ENCODE data around the gene TENT4A. TPM values are rescaled to one million over a fixed set of nuclear protein-coding genes. Genes with fewer than 3 reads are reported as not detected.

TENT4A gene
- total RNA-seq, 1 donor from 2014 or later, result 39.4 TPM

GRCh38 chr5:6703806-6704205, 9.4 kb upstream of the TENT4A start:
- Mint-ChIP-seq H3K4me3 (ENCODE audit: low read depth) (no peak overlapping the region), H3K4me1 (ENCODE audit: low read depth) (peaks cover 16% of the 10 kb centered on the region), H3K27me3 (ENCODE audit: low read depth) (peaks cover 14% of the 10 kb centered on the region), H3K36me3 (ENCODE audit: low read depth) (no peaks in the 10 kb centered on the region), H3K27ac (no peak overlapping the region), H3K9me3 (no peaks in the 10 kb centered on the region)
- no peak for DNase-seq (ENCODE audit: low spot score)
- intact Hi-C loops (cut with micrococcal nuclease), result no loop called here

GRCh38 chr5:6704361-6704851, 8.8 kb upstream of the TENT4A start:
- H3K27me3 Mint-ChIP-seq (ENCODE audit: low read depth), result peaks cover 9% of the 10 kb centered on the region
- DNase-seq (ENCODE audit: low spot score), result no peak
- no peaks in the 10 kb centered on the region for H3K36me3 Mint-ChIP-seq (ENCODE audit: low read depth)
- peaks cover 17% of the 10 kb centered on the region for H3K4me1 Mint-ChIP-seq (ENCODE audit: low read depth)
- no peaks in the 10 kb centered on the region for H3K9me3 Mint-ChIP-seq
- no peak overlapping the region for H3K27ac Mint-ChIP-seq
- no peak overlapping the region for H3K4me3 Mint-ChIP-seq (ENCODE audit: low read depth)
- intact Hi-C loops (cut with micrococcal nuclease), result no loop called here

GRCh38 chr5:6705088-6705487, 8.1 kb upstream of the TENT4A start:
- Mint-ChIP-seq H3K27me3 (ENCODE audit: low read depth) (peaks cover 6% of the 10 kb centered on the region), H3K27ac (no peak overlapping the region), H3K4me3 (ENCODE audit: low read depth) (no peak overlapping the region), H3K9me3 (no peaks in the 10 kb centered on the region), H3K36me3 (ENCODE audit: low read depth) (no peaks in the 10 kb centered on the region), H3K4me1 (ENCODE audit: low read depth) (peaks cover 17% of the 10 kb centered on the region)
- intact Hi-C loops (cut with micrococcal nuclease), result no loop called here
- DNase-seq (ENCODE audit: low spot score), result no peak

- Mint-ChIP-seq H3K4me1 (ENCODE audit: low read depth) (peaks cover 17% of the 10 kb centered on the region), H3K36me3 (ENCODE audit: low read depth) (no peaks in the 10 kb centered on the region), H3K4me3 (ENCODE audit: low read depth) (no peak overlapping the region), H3K27me3 (ENCODE audit: low read depth) (no peaks in the 10 kb centered on the region), H3K9me3 (no peaks in the 10 kb centered on the region), H3K27ac (no peak overlapping the region)
- intact Hi-C loops (cut with micrococcal nuclease), result no loop called here
- no peak for DNase-seq (ENCODE audit: low spot score)
Measured at GRCh38 chr5:6705959-6706358, 7.3 kb upstream of the TENT4A start.

GRCh38 chr5:6707852-6708251, 5.4 kb upstream of the TENT4A start:
- DNase-seq (ENCODE audit: low spot score), result no peak
- peaks cover 23% of the 10 kb centered on the region for H3K4me1 Mint-ChIP-seq (ENCODE audit: low read depth)
- H3K9me3 Mint-ChIP-seq, result no peaks in the 10 kb centered on the region
- H3K36me3 Mint-ChIP-seq (ENCODE audit: low read depth), result no peaks in the 10 kb centered on the region
- intact Hi-C loops (cut with micrococcal nuclease), result no loop called here
- H3K4me3 Mint-ChIP-seq (ENCODE audit: low read depth), result no peak overlapping the region
- H3K27me3 Mint-ChIP-seq (ENCODE audit: low read depth), result no peaks in the 10 kb centered on the region
- no peak overlapping the region for H3K27ac Mint-ChIP-seq

DNA sequence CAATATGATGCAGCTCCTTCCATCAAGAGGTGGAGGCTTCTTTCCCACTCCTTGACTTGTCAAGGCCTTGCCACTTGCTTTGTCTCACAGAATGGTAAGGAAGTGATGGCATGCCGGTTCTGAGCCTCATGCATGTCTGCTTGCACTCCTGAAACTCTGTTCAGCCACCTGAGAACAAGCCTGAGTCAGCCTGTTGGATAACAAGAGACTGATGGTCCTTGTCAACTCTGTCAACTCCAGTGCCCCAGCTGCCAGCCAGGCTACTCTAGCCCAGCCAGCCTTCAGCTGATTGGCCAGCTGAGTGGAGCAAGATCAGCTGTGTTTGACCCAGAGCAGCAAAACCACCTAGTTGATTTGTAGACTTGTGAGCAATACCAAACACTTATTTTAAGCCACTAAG, 4.4 kb upstream of the TENT4A start:
- intact Hi-C loops (cut with micrococcal nuclease), result no loop called here
- H3K4me3 Mint-ChIP-seq (ENCODE audit: low read depth), result no peak overlapping the region
- H3K27me3 Mint-ChIP-seq (ENCODE audit: low read depth), result no peaks in the 10 kb centered on the region
- peaks cover 23% of the 10 kb centered on the region for H3K4me1 Mint-ChIP-seq (ENCODE audit: low read depth)
- no peaks in the 10 kb centered on the region for H3K36me3 Mint-ChIP-seq (ENCODE audit: low read depth)
- H3K9me3 Mint-ChIP-seq, result no peaks in the 10 kb centered on the region
- no peak overlapping the region for H3K27ac Mint-ChIP-seq
- DNase-seq (ENCODE audit: low spot score), result no peak

DNA sequence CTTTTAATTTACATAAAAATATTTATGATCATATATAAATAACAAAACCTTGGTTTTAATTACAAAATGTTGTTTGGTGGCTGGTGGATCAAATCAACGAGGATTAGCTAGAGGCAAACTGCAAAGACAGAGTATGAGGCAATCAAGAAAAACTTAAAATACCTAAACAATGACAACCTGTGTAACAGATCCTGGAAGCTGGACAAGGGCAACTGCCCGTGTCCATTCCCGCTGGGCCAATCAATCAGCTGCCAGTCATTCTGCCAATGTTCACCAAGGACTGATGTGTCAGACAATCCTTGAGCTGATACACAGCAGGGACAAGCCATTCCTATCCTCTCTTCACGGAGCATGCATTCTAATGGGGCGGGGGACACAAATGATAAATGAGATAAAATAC, 3.2 kb upstream of the TENT4A start:
- Mint-ChIP-seq H3K4me1 (ENCODE audit: low read depth) (peaks cover 18% of the 10 kb centered on the region), H3K36me3 (ENCODE audit: low read depth) (peaks cover 3% of the 10 kb centered on the region), H3K27ac (no peak overlapping the region), H3K4me3 (ENCODE audit: low read depth) (no peak overlapping the region), H3K27me3 (ENCODE audit: low read depth) (no peaks in the 10 kb centered on the region), H3K9me3 (no peaks in the 10 kb centered on the region)
- intact Hi-C loops (cut with micrococcal nuclease), result no loop called here
- no peak for DNase-seq (ENCODE audit: low spot score)

DNA sequence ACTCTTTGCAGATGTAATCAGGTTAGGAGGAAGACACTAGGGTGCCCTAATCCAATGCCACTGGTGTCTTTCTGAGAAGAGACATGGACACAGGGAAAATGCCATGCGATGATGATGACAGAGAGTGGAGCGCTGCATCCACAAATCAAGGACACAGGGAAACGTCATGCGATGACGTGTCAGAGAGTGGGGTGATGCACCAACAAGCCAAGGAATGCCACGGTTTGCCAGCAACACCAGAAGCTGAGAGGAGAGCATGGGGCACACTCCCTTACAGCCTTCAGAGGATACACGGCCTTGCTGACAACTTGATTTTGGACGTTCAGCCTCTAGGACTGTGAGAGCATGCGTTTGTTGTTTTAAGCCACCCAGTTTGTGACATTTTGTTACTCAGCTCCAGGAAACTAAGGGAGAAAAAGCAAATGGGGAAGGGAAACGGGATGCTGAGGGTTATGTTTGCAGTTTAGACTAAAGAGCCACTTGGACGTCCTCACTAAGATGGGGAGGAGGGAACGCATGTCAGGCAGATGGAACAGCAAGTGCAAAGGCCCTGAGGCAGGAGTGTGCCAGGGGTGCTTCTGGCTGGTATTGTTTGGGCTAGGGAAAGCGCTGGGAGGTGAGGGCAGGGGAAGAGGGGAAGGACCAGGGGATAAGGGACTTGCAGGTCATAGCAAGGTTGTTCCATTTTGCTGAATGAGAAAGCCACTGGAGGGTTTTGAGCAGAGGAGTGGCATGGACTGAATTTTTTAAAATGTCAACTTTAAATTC, 2.5 kb upstream of the TENT4A start:
- H3K9me3 Mint-ChIP-seq, result no peaks in the 10 kb centered on the region
- H3K27me3 Mint-ChIP-seq (ENCODE audit: low read depth), result no peaks in the 10 kb centered on the region
- H3K27ac Mint-ChIP-seq, result no peak overlapping the region
- peaks cover 7% of the 10 kb centered on the region for H3K36me3 Mint-ChIP-seq (ENCODE audit: low read depth)
- H3K4me3 Mint-ChIP-seq (ENCODE audit: low read depth), result peak overlapping the region; percentile 13
- DNase-seq (ENCODE audit: low spot score), result no peak
- peaks cover 20% of the 10 kb centered on the region for H3K4me1 Mint-ChIP-seq (ENCODE audit: low read depth)
- intact Hi-C loops (cut with micrococcal nuclease), result no loop called here

- Mint-ChIP-seq H3K36me3 (ENCODE audit: low read depth) (peaks cover 15% of the 10 kb centered on the region), H3K9me3 (no peaks in the 10 kb centered on the region), H3K27ac (peak overlapping the region; percentile 93), H3K27me3 (ENCODE audit: low read depth) (no peaks in the 10 kb centered on the region), H3K4me3 (ENCODE audit: low read depth) (peak overlapping the region; percentile 86), H3K4me1 (ENCODE audit: low read depth) (peaks cover 22% of the 10 kb centered on the region)
- no peak for DNase-seq (ENCODE audit: low spot score)
- intact Hi-C loops (cut with micrococcal nuclease), result loop anchor here (2.0 kb wide), 3 partner anchors 25 to 333 kb away; partner anchors contain the start of gene MED10
Measured at GRCh38 chr5:6711409-6712141, 1.7 kb upstream of the TENT4A start.

DNA sequence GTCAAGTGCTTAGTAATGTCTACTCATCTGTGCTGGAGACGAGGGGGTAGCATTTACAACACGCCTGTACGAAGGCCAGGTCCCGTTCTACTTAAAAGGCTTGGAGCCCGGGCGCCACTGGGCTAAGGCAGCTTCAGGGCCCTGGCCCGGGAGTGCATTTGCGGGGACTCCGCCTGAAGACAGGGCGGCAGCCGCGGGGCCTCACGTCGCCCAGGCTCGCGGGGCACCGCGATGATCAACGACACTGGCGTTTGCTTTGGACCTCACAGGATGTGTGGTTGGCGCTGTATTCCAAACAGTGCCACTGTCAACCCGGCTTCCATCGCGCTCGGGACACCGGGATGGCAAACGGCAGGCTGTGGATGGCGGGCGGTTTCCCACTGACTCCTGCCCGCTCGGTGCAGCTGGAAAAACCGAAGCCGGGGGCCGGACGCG, 1.1 kb upstream of the TENT4A start:
- H3K4me1 Mint-ChIP-seq (ENCODE audit: low read depth), result peaks cover 27% of the 10 kb centered on the region
- no peaks in the 10 kb centered on the region for H3K27me3 Mint-ChIP-seq (ENCODE audit: low read depth)
- DNase-seq (ENCODE audit: low spot score), result peak; percentile 46
- H3K4me3 Mint-ChIP-seq (ENCODE audit: low read depth), result peak overlapping the region; percentile 86
- peak overlapping the region; percentile 93 for H3K27ac Mint-ChIP-seq
- intact Hi-C loops (cut with micrococcal nuclease), result loop anchor here (2.0 kb wide), 3 partner anchors 25 to 333 kb away; partner anchors contain the start of gene MED10
- H3K36me3 Mint-ChIP-seq (ENCODE audit: low read depth), result peaks cover 20% of the 10 kb centered on the region
- no peaks in the 10 kb centered on the region for H3K9me3 Mint-ChIP-seq

DNA sequence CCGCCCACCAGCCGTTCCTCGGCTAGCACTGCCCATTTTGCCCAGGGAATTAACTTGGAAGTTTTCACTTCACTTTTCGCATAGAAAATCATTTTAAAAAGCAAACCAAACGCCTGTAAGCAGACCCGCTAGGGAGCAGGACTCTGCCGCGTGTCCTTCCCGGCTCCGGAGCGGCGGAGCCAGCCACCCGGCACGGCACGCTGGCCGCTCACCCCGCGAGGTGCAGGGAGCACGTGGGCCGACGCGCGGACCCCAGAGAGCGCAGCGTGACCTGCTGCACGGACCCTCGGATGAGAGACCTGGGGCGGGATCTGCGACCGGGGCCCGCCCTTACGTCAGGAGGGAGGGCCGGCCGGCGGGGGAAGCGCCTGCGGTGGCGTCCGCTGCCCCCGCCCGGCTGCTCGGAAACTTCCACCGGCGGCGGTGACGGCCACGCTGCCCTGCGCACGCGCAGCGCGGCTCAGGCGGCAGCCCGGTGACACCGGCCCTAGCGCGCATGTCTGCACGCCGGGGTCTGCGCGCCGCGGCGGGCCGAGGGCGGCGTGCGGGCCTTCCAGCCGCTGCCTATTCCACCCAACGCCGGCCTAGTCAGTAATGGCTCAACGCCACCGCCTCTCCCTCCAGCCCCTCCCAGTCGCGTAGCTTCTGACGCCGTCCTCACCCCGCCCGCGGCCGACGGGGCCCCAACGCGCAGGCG, 507 bp upstream of the TENT4A start:
- Mint-ChIP-seq H3K27me3 (ENCODE audit: low read depth) (no peaks in the 10 kb centered on the region), H3K4me3 (ENCODE audit: low read depth) (peak overlapping the region; percentile 86), H3K27ac (peak overlapping the region; percentile 93), H3K9me3 (no peaks in the 10 kb centered on the region), H3K36me3 (ENCODE audit: low read depth) (peaks cover 26% of the 10 kb centered on the region), H3K4me1 (ENCODE audit: low read depth) (peaks cover 32% of the 10 kb centered on the region)
- intact Hi-C loops (cut with micrococcal nuclease), result loop anchor here (1.0 to 2.0 kb wide), 5 partner anchors 24 to 1290 kb away; partner anchors contain the start of genes ICE1, MED10, NSUN2 and SRD5A1
- DNase-seq (ENCODE audit: low spot score), result peak; percentile 97

GRCh38 chr5:6714226-6715041, 1.2 kb downstream of the TENT4A start:
- Mint-ChIP-seq H3K9me3 (no peaks in the 10 kb centered on the region), H3K36me3 (ENCODE audit: low read depth) (peaks cover 39% of the 10 kb centered on the region), H3K27me3 (ENCODE audit: low read depth) (no peaks in the 10 kb centered on the region), H3K27ac (peak overlapping the region; percentile 68), H3K4me3 (ENCODE audit: low read depth) (peak overlapping the region; percentile 86), H3K4me1 (ENCODE audit: low read depth) (peaks cover 44% of the 10 kb centered on the region)
- intact Hi-C loops (cut with micrococcal nuclease), result no loop called here
- DNase-seq (ENCODE audit: low spot score), result no peak

Measured in activated T-helper 2 cell treated with anti-CD3 and anti-CD28 coated beads, Interferon-gamma antibody, Interleukin-2, Interleukin-4, amounts not matched to agents 10 μg/mL and 5 μg/mL and 100 μg/mL, durations not matched to agents 14 hours and 24 hours and 36 hours (primary cell).